ENCODE data around the gene TRIP12. TPM values are rescaled to one million over a fixed set of nuclear protein-coding genes. Genes with fewer than 3 reads are reported as not detected.

The TRIP12 gene
- total and polyA plus RNA-seq, 2 of the 8 experiments (the other 6 are each of a cell fraction or from before 2014, with no cell fraction given), result 23.1 to 174 TPM

DNA sequence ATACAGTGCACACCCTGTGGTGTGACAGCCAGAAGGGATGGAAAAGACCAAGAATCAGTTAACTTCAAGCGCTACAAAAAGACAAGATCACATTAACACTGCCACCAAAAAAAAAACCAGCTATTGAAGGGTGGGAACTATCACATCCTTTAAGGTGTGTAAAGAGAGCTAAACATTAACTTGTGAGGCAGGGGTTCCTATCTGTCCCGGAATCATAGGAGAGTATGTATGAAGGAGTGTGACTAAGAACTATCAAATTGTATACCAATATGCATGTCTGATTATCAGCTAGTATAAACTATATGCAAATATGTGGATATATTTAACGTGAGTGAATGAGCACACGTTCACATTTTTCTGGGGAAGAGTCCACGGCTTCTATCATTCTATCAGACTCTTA lies 119.0 kb downstream of the TRIP12 start:
- Histone ChIP-seq H3K9me3 (ENCODE audit: insufficient read depth in 2 of 2, low read depth in 1 of 2, low read length in 1 of 2) (no peaks in the 10 kb centered on the region), H3K4me2 (ENCODE audit: insufficient read depth in 1 of 2, low read depth in 2 of 2, low read length in 2 of 2) (no peak overlapping the region), H2BK20ac (ENCODE audit: low read length) (no peak overlapping the region), H3K18ac (ENCODE audit: extremely low read depth, low read length) (no peak overlapping the region), H4K20me1 (replicated peaks in 1 of 2; ENCODE audit: control insufficient read depth in 1 of 2, insufficient read depth in 2 of 2, low read length in 2 of 2) (peaks cover 2% of the 10 kb centered on the region in 2 experiments), H3K9ac (replicated peaks in 1 of 4; ENCODE audit: extremely low read depth in 1 of 4, low read depth in 3 of 4, low read length in 3 of 4) (no peak overlapping the region), H4K91ac (replicated peaks; ENCODE audit: insufficient read length, low read length) (no peak overlapping the region), H2BK5ac (ENCODE audit: low read depth, low read length) (no peak overlapping the region), H3K79me2 (ENCODE audit: control insufficient read depth in 1 of 2, insufficient read depth in 2 of 2, low read length in 2 of 2) (no peaks in the 10 kb centered on the region), H2BK12ac (ENCODE audit: low read depth, low read length) (no peak overlapping the region), H4K5ac (ENCODE audit: insufficient read length, low read depth, low read length) (no peak overlapping the region), H2AK5ac (ENCODE audit: low read depth, low read length) (no peak overlapping the region), H3K14ac (ENCODE audit: insufficient read length) (no peak overlapping the region), H4K8ac (ENCODE audit: extremely low read depth, insufficient read depth, low read length) (no peak overlapping the region), H3K23ac (ENCODE audit: insufficient read length) (no peak overlapping the region), H2AFZ (ENCODE audit: low read length) (no peak overlapping the region), H3K56ac (replicated peaks; ENCODE audit: insufficient read length, low read depth, low read length) (no peak overlapping the region), H3K79me1 (ENCODE audit: low read depth, low read length) (no peaks in the 10 kb centered on the region), H3K36me3 (ENCODE audit: control insufficient read depth in 2 of 4, insufficient read depth in 4 of 4, low read length in 3 of 4) (peaks cover 11 to 59% (median 27%) of the 10 kb centered on the region in 4 experiments), H3K4ac (replicated peaks; ENCODE audit: insufficient read length, low read depth, low read length) (no peak overlapping the region), H3K23me2 (ENCODE audit: low read depth, low read length) (no peaks in the 10 kb centered on the region), H3K27ac (ENCODE audit: low read depth, low read length) (no peak overlapping the region), H2BK15ac (ENCODE audit: low read length) (no peak overlapping the region), H3K4me1 (replicated peaks in 1 of 4; ENCODE audit: control insufficient read depth in 3 of 4, insufficient read depth in 4 of 4, low read length in 3 of 4) (no peaks in the 10 kb centered on the region), H3K27me3 (replicated peaks in 1 of 4; ENCODE audit: control insufficient read depth in 3 of 4, extremely low read depth in 1 of 4, insufficient read depth in 3 of 4, low read length in 3 of 4) (no peaks in the 10 kb centered on the region), H3K4me3 (ENCODE audit: extremely low read depth in 1 of 4, insufficient read depth in 2 of 4, low read depth in 3 of 4, low read length in 4 of 4) (no peak overlapping the region), H2BK120ac (replicated peaks; ENCODE audit: low read depth, low read length) (no peak overlapping the region)
- DNase-seq (ENCODE audit: low read depth in 1 of 2, low spot score in 2 of 2) (no peak), FAIRE-seq (no peak)
- ChIA-PET POLR2A (ENCODE audit: partially characterized antibody) (no interaction called here), CTCF (ENCODE audit: partially characterized antibody) (interaction anchor here (0.5 to 3.0 kb wide), 10 partner anchors 9 to 420 kb away, joined by 4 to 15 read pairs (median 7); no protein-coding TSS in a partner anchor)
- 82% methylated on average over 5 of the region's 5 CpGs; no CpG with 5 or more reads in 1 of the 2 experiments for WGBS, 2 experiments (ENCODE audit: extremely low coverage in 1 of 2, insufficient coverage in 1 of 2, insufficient read length in 1 of 2, insufficient replicate concordance in 2 of 2, low coverage in 1 of 2, low lambda C conversion rate in 2 of 2, missing lambda C conversion rate in 1 of 2)
- TF ChIP-seq RXRA (IDR thresholded peaks at IDR 0.05; ENCODE audit: insufficient read depth, low read depth, low read length), result no peak
- TF ChIP-seq YY1 (IDR thresholded peaks at IDR 0.05; ENCODE audit: low read depth, low read length), result no peak
- no peak for TF ChIP-seq HDAC2 (IDR thresholded peaks at IDR 0.05; ENCODE audit: borderline replicate concordance in 1 of 2, low read depth in 2 of 2, low read length in 2 of 2)
- no peak for TF ChIP-seq JUND (IDR thresholded peaks at IDR 0.05; ENCODE audit: low read length)
- TF ChIP-seq TCF12 (IDR thresholded peaks at IDR 0.05; ENCODE audit: low read depth, low read length), result no peak
